HCT116 (cell line): ENCODE data around the gene CPLX3. TPM values are rescaled to one million over a fixed set of nuclear protein-coding genes. Genes with fewer than 3 reads are reported as not detected.

Source experiments
- ATAC-seq: fragments of 200-7000 bp; cut with Tn5 transposase; 2 replicates; pipeline ENCODE4 v1.9.1; 2020; ENCODE audit warnings: mild to moderate bottlenecking, moderate library complexity
- BruUV-seq: library from RNA; stranded (reverse); fragments of 400-500 nt; replicated peaks from 2 replicates; lab custom pipeline; 2021; lab: Mats Ljungman, UMichigan
- CTCF ChIA-PET: fragments of 300-600 bp; sonication (Branson Sonifier 250); formaldehyde crosslinking; loops from one replicate; lab custom pipeline; 2021; ENCODE audit warnings: antibody characterized with exemption; lab: Charles Lee
- POLR2A ChIA-PET: fragments of 300-600, 350-600 bp; sonication (Branson Sonifier 250); formaldehyde crosslinking; loops from one replicate; lab custom pipeline; 2021; ENCODE audit warnings: antibody characterized with exemption; lab: Charles Lee
- RAD21 ChIA-PET, 2 experiments: fragments of 300-600 bp; sonication (Branson Sonifier 250); formaldehyde crosslinking; loops; one replicate each; lab custom pipeline; 2023; ENCODE audit warnings: low total read pairs in 2 of 2; ENCODE audit not compliant: uncharacterized antibody in 2 of 2, unreplicated experiment in 2 of 2, low non-redundant PET in 1 of 2; lab: Charles Lee
- DNase-seq: peaks from one replicate; pipeline ENCODE4 v3.0.0-alpha.2; 2010; ENCODE audit warnings: low read depth, low spot score
- H2AFZ ChIP-seq: fragments of 200-600 bp; shearing (Covaris generic), sonication (generic); 2 replicates; pipeline ENCODE4 v1.6.1; 2017; ENCODE audit warnings: low read depth, mixed run types, mixed read lengths, antibody characterized with exemption, low read length; ENCODE audit not compliant: poor library complexity, severe bottlenecking
- H3K27ac ChIP-seq: 2 replicates; pipeline ENCODE4 v1.5.1; 2012; ENCODE audit warnings: low read depth, low read length
- H3K27me3 ChIP-seq: fragments of 200-600 bp; sonication (generic); 2 replicates; pipeline ENCODE4 v1.6.1; 2016; ENCODE audit warnings: mixed run types, low read length, mixed read lengths; ENCODE audit not compliant: insufficient read depth
- H3K36me3 ChIP-seq, 2 experiments: fragments of 200-500 bp in 1 of 2; fragments of 200-600 bp in 1 of 2; sonication (Bioruptor generic) in 1 of 2; sonication (generic) in 1 of 2; 2 replicates each; pipeline versions ENCODE4 v1.5.1 to v1.6.1; 2014 to 2016; ENCODE audit warnings: low read length in 2 of 2, inconsistent platforms in 1 of 2, mixed read lengths in 1 of 2, mixed run types in 1 of 2; ENCODE audit not compliant: insufficient read depth in 2 of 2, control insufficient read depth in 1 of 2
- H3K4me1 ChIP-seq, 2 experiments: fragments of 200-600 bp in 1 of 2; sonication (generic) in 1 of 2; 2 replicates each; pipeline versions ENCODE4 v1.5.1 to v1.6.1; 2012 to 2017; ENCODE audit warnings: low read length in 2 of 2, inconsistent platforms in 1 of 2, mild to moderate bottlenecking in 1 of 2, mixed read lengths in 1 of 2, mixed run types in 1 of 2, moderate library complexity in 1 of 2; ENCODE audit not compliant: insufficient read depth in 2 of 2, control insufficient read depth in 1 of 2
- H3K4me2 ChIP-seq: fragments of 200-600 bp; sonication (generic); 2 replicates; pipeline ENCODE4 v1.6.1; 2017; ENCODE audit warnings: mixed run types, low read length, mixed read lengths
- H3K4me3 ChIP-seq, 2 experiments: fragments of 200-600 bp in 1 of 2; sonication (generic) in 1 of 2; replicated peaks in 1 of 2; 2 replicates each; pipeline ENCODE4 v1.5.1; 2011 to 2016; ENCODE audit warnings: low read length in 2 of 2, control low read depth in 1 of 2, low read depth in 1 of 2, mild to moderate bottlenecking in 1 of 2, mixed read lengths in 1 of 2, mixed run types in 1 of 2
- H3K79me2 ChIP-seq: fragments of 200-600 bp; sonication (generic); 2 replicates; pipeline ENCODE4 v1.6.1; 2017; ENCODE audit warnings: mild to moderate bottlenecking, mixed run types, low read length, moderate library complexity, mixed read lengths; ENCODE audit not compliant: insufficient read depth
- H3K9ac ChIP-seq: fragments of 200-600 bp; sonication (generic); 2 replicates; pipeline ENCODE4 v1.6.1; 2016; ENCODE audit warnings: low read length, mixed read lengths
- H3K9me2 ChIP-seq: fragments of 200-600 bp; sonication (generic), shearing (Covaris generic); 2 replicates; pipeline ENCODE4 v1.6.1; 2017; ENCODE audit warnings: mixed run types, mild to moderate bottlenecking, moderate library complexity; ENCODE audit not compliant: insufficient read depth
- H3K9me3 ChIP-seq, 2 experiments: fragments of 200-500 bp in 1 of 2; fragments of 200-600 bp in 1 of 2; sonication (Bioruptor generic) in 1 of 2; sonication (generic) in 1 of 2; 2 replicates each; pipeline ENCODE4 v1.6.1; 2014 to 2017; ENCODE audit warnings: low read length in 2 of 2, mixed read lengths in 2 of 2, inconsistent platforms in 1 of 2, low read depth in 1 of 2, mild to moderate bottlenecking in 1 of 2, mixed run types in 1 of 2, moderate library complexity in 1 of 2; ENCODE audit not compliant: control insufficient read depth in 1 of 2, insufficient read depth in 1 of 2
- H4K20me1 ChIP-seq: fragments of 200-600 bp; sonication (generic), shearing (Covaris generic); 2 replicates; pipeline ENCODE4 v1.6.1; 2017; ENCODE audit warnings: mixed run types, mild to moderate bottlenecking, moderate library complexity; ENCODE audit not compliant: insufficient read depth
- CEBPB ChIP-seq: IDR thresholded peaks from 2 replicates; pipeline ENCODE4 v1.6.1; 2012; ENCODE audit warnings: low read depth
- EZH2phosphoT487 ChIP-seq: fragments of 200-600 bp; IDR thresholded peaks from 2 replicates; pipeline ENCODE4 v1.6.1; 2018; ENCODE audit warnings: antibody characterized with exemption, borderline replicate concordance
- SIN3A ChIP-seq: IDR thresholded peaks from 2 replicates; pipeline ENCODE4 v1.6.1; 2012; ENCODE audit warnings: low read depth
- SP1 ChIP-seq: IDR thresholded peaks from 2 replicates; pipeline ENCODE4 v1.6.1; 2012; ENCODE audit warnings: low read depth
- TCF7L2 ChIP-seq: IDR thresholded peaks from 2 replicates; pipeline ENCODE4 v1.7.0; 2011; ENCODE audit warnings: borderline replicate concordance, inconsistent platforms; ENCODE audit not compliant: insufficient read depth, insufficient read length; ENCODE audit errors: extremely low read depth
- ZBTB33 ChIP-seq: IDR thresholded peaks from 2 replicates; pipeline ENCODE4 v1.6.1; 2011; ENCODE audit warnings: mild to moderate bottlenecking, low read length, moderate library complexity; ENCODE audit not compliant: insufficient replicate concordance; ENCODE audit errors: extremely low read depth
- intact Hi-C: fragments of 100-400 bp; cut with micrococcal nuclease; formaldehyde crosslinking; loops from 2 replicates; pipeline ENCODE4 v1.10.0; 2022
- total RNA-seq: library from RNA; stranded (reverse); gene quantifications from one replicate; pipeline ENCODE4 v1.2.1, GENCODE V29; 2021; ENCODE audit not compliant: unreplicated experiment

Gene CPLX3
- total RNA-seq, 1 experiment from 2014 or later = not detected

DNA sequence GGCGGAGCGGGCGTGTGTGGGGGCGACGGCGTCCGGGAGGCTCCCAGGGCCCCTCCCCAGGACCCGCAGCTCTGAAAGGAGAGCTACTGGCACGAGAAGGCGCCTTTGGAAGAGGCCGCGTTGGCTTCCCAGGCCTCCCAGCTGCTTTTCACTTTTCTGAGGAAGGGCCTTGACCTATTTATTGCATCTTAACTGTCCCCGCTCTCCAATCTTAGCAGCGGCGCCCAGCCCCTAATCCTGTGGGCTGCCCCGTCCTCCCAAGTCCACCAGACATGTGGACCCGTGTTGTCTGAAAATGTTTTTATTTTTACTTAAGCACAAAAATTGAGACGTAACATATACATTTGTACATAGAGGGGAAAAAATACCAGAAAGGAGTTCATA is 17.0 kb downstream of the CPLX3 start:
- Histone ChIP-seq H3K9me2 (no peaks in the 10 kb centered on the region), H3K4me2 (peak overlapping the region; percentile 90), H4K20me1 (no peaks in the 10 kb centered on the region), H2AFZ (no peak overlapping the region), H3K36me3 (peaks cover 13 to 22% of the 10 kb centered on the region in 2 experiments; a peak in 2 of 4 replicates), H3K4me1 (peaks cover 9 to 21% of the 10 kb centered on the region in 2 experiments; a peak in 3 of 4 replicates), H3K9me3 (no peaks in the 10 kb centered on the region), H3K9ac (peak overlapping the region; percentile 88), H3K79me2 (peaks cover 6% of the 10 kb centered on the region; the same call in 1 of the 2 replicates), H3K27ac (peak overlapping the region; percentile 93), H3K4me3 (peak overlapping the region; percentile 53 to 78), H3K27me3 (no peaks in the 10 kb centered on the region)
- POLR2A ChIA-PET = interaction anchor here (1.0 kb wide), 1 partner anchor 12 kb away, joined by 3 read pairs; no protein-coding TSS in a partner anchor
- CTCF ChIA-PET = interaction anchor here (1.1 to 1.9 kb wide), 3 partner anchors 58 to 145 kb away, joined by 3 to 8 read pairs (median 4); no protein-coding TSS in a partner anchor
- TF ChIP-seq CEBPB (no peak), SIN3A (peak; percentile 7; the same call in 1 of the 2 replicates)
- ATAC-seq = no peak
- intact Hi-C loops = loop anchor here (2.0 kb wide), 1 partner anchor 29 kb away; the partner anchor contains the start of gene SCAMP2
- RAD21 ChIA-PET = interaction anchor here in 1 of 2 experiments (1.6 kb wide), 1 partner anchor 58 kb away, joined by 3 read pairs; no protein-coding TSS in a partner anchor
- BruUV-seq = TSS peak; percentile 95
- no peak for DNase-seq

DNA sequence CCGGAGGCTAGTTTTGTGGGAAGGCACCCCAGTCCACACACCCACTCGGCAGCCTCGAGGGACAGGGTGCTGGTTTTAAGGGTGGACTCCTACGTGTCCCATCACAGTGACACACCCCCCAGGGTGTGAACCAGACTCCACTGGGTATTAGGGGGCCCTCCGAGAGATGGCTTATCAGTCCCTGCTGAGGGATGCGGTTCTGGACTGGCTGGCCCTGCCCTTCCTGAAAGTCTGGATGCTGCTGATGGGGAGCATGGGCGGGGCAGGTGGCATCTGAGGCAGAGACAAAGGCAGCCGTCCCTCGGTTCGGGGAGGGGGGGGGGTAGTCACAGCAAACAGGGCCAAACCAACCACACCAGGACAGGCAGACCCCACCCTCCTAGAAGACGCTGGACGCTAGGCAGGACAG is 17.5 kb downstream of the CPLX3 start:
- H3K9me2 ChIP-seq = no peaks in the 10 kb centered on the region
- peaks cover 9 to 21% of the 10 kb centered on the region in 2 experiments; a peak in 3 of 4 replicates for H3K4me1 ChIP-seq
- peak overlapping the region; percentile 90 for H3K4me2 ChIP-seq
- H3K79me2 ChIP-seq = peaks cover 6% of the 10 kb centered on the region; the same call in 1 of the 2 replicates
- H3K27ac ChIP-seq = peak overlapping the region; percentile 93
- ATAC-seq (no peak), DNase-seq (no peak)
- H3K36me3 ChIP-seq = peaks cover 17 to 26% of the 10 kb centered on the region in 2 experiments; a peak in 3 of 4 replicates
- no peaks in the 10 kb centered on the region for H3K9me3 ChIP-seq
- BruUV-seq = no TSS peak
- H3K9ac ChIP-seq = peak overlapping the region; percentile 88
- H2AFZ ChIP-seq = no peak overlapping the region
- peak overlapping the region; percentile 53 to 78 for H3K4me3 ChIP-seq
- POLR2A ChIA-PET = interaction anchor here (1.0 kb wide), 1 partner anchor 12 kb away, joined by 3 read pairs; no protein-coding TSS in a partner anchor
- TF ChIP-seq EZH2phosphoT487 (no peak), SIN3A (no peak), SP1 (no peak), TCF7L2 (no peak), ZBTB33 (no peak)
- RAD21 ChIA-PET = no interaction called here
- CTCF ChIA-PET = interaction anchor here (1.2 to 1.9 kb wide), 3 partner anchors 57 to 73 kb away, joined by 4 to 8 read pairs (median 5); no protein-coding TSS in a partner anchor
- no peaks in the 10 kb centered on the region for H4K20me1 ChIP-seq
- intact Hi-C loops = loop anchor here (2.0 kb wide), 1 partner anchor 29 kb away; the partner anchor contains the start of gene SCAMP2
- no peaks in the 10 kb centered on the region for H3K27me3 ChIP-seq
